Measurements from ENCODE around the gene KCNC1.

KCNC1 gene

DNA sequence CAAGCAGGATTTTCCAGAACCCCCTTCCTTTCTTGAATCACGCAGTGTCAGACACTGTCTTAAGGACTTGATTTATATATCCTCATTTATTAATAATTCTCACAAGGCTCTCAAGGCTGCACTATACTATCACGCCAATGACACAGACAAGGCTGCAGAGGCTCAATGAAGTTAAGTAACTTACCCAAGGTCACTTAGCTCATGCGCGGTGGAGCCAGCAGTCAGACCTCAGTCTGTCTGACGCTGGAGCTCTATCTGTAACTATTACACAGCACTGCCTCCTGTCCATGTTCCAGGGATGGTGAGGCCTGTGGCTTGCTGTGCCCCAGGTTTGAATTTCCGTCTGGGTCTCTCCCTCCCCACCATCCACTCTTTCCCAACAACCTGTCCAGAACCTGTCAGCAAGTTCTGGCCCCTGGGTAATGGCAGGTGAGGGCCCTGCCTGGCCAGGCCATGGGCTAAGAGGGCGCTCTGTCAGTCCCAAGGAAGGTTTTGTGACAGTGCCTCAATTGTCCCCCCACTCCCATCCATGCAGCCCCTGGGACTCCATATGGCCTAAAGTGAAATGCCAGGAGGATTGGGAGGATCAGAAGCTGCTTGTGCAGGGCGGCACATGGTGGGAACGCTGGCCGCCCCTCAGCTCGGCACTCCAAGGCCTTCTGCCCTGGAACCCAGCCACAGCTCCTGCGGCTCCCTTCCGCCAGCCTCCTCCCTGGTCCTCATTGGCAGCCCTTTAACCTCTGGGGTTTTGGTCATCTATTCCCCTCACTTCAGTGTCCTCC lies 8.6 kb downstream of the KCNC1 start:
- no peak overlapping the region for H3K27ac ChIP-seq
- H3K9me3 ChIP-seq (ENCODE audit: control insufficient read depth, low read length): no peaks in the 10 kb centered on the region
- no peaks in the 10 kb centered on the region for H3K4me1 ChIP-seq
- TF ChIP-seq, protein P1, sequence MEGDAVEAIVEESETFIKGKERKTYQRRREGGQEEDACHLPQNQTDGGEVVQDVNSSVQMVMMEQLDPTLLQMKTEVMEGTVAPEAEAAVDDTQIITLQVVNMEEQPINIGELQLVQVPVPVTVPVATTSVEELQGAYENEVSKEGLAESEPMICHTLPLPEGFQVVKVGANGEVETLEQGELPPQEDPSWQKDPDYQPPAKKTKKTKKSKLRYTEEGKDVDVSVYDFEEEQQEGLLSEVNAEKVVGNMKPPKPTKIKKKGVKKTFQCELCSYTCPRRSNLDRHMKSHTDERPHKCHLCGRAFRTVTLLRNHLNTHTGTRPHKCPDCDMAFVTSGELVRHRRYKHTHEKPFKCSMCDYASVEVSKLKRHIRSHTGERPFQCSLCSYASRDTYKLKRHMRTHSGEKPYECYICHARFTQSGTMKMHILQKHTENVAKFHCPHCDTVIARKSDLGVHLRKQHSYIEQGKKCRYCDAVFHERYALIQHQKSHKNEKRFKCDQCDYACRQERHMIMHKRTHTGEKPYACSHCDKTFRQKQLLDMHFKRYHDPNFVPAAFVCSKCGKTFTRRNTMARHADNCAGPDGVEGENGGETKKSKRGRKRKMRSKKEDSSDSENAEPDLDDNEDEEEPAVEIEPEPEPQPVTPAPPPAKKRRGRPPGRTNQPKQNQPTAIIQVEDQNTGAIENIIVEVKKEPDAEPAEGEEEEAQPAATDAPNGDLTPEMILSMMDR (IDR thresholded peaks at IDR 0.05): no peak
- H2AFZ ChIP-seq: no peak overlapping the region
- H3K79me2 ChIP-seq: no peaks in the 10 kb centered on the region
- H3K9ac ChIP-seq: no peak overlapping the region
- no peak overlapping the region for H3K4me3 ChIP-seq (ENCODE audit: low read depth, low read length)
- H3K4me2 ChIP-seq (ENCODE audit: low read length): no peak overlapping the region
- H3K36me3 ChIP-seq (ENCODE audit: control insufficient read depth, insufficient read depth, low read length): no peaks in the 10 kb centered on the region
- H3K27me3 ChIP-seq (ENCODE audit: control insufficient read depth, insufficient read depth, low read length): no peaks in the 10 kb centered on the region

DNA sequence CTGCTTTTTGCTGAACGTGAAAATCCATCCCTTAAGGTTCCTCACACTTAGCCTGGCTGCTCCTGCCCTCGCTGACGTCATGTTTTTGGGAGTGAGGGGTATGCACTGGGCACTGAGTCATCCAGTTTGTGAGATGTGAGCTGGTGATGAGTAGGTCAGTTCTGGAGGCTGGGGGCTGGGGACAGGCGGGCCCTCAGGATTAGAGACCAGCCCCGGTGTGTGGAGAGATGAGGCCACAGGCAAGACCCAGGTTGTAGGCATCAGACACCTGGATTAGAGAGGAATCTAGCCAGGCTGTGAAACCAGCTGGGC lies 9.2 kb downstream of the KCNC1 start:
- Histone ChIP-seq H3K79me2 (no peaks in the 10 kb centered on the region), H3K9me3 (ENCODE audit: control insufficient read depth, low read length) (no peaks in the 10 kb centered on the region), H3K36me3 (ENCODE audit: control insufficient read depth, insufficient read depth, low read length) (no peaks in the 10 kb centered on the region), H3K27ac (no peak overlapping the region), H3K9ac (no peak overlapping the region), H3K27me3 (ENCODE audit: control insufficient read depth, insufficient read depth, low read length) (no peaks in the 10 kb centered on the region), H2AFZ (no peak overlapping the region), H3K4me3 (ENCODE audit: low read depth, low read length) (no peak overlapping the region), H3K4me2 (ENCODE audit: low read length) (no peak overlapping the region), H3K4me1 (no peaks in the 10 kb centered on the region)
- TF ChIP-seq, protein P1 (IDR thresholded peaks at IDR 0.05): no peak

DNA sequence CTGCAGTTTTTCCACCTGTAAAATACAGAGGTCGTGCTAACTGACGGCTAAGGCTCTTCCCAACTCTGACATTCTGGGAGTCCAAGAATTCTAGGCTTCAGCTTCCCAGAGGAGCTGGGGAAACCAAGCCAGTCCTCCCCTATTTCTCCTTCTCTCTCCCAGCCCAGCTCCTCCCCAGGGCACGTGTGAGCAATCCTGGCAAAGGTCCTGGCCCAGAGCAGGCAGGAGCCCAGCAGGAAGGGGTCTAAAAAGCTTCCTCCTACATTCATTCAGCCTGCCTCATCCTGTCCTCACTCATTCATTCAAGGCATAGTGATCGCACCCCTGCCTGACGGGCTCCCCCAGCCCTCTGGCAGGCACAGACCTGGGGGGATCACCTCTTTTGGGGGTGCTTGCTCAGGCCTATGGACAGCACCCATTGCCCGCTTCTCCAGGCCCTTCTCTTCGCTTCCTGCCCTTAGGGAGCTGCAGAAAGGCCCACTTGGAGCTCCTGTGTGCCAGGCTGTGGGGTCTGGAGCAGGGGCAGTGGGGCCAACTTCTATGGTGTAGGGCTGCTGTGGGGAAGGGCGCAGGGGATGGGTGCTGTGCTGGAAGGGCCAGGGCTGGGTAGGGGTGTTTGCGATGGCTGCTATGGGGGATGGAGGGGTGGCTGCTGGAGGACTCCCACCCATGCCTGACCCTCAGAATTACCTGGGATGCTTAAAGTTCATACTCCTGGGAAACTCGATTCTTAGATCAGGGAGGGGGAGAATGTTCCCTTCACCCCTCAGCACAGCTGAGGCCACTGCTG lies 9.8 kb downstream of the KCNC1 start:
- Histone ChIP-seq H3K27me3 (ENCODE audit: control insufficient read depth, insufficient read depth, low read length) (no peaks in the 10 kb centered on the region), H2AFZ (no peak overlapping the region), H3K4me2 (ENCODE audit: low read length) (no peak overlapping the region), H3K4me1 (no peaks in the 10 kb centered on the region), H3K79me2 (no peaks in the 10 kb centered on the region), H3K9me3 (ENCODE audit: control insufficient read depth, low read length) (no peaks in the 10 kb centered on the region), H3K9ac (no peak overlapping the region), H3K36me3 (ENCODE audit: control insufficient read depth, insufficient read depth, low read length) (no peaks in the 10 kb centered on the region), H3K4me3 (ENCODE audit: low read depth, low read length) (no peak overlapping the region), H3K27ac (no peak overlapping the region)
- TF ChIP-seq, protein P1 (IDR thresholded peaks at IDR 0.05): no peak

DNA sequence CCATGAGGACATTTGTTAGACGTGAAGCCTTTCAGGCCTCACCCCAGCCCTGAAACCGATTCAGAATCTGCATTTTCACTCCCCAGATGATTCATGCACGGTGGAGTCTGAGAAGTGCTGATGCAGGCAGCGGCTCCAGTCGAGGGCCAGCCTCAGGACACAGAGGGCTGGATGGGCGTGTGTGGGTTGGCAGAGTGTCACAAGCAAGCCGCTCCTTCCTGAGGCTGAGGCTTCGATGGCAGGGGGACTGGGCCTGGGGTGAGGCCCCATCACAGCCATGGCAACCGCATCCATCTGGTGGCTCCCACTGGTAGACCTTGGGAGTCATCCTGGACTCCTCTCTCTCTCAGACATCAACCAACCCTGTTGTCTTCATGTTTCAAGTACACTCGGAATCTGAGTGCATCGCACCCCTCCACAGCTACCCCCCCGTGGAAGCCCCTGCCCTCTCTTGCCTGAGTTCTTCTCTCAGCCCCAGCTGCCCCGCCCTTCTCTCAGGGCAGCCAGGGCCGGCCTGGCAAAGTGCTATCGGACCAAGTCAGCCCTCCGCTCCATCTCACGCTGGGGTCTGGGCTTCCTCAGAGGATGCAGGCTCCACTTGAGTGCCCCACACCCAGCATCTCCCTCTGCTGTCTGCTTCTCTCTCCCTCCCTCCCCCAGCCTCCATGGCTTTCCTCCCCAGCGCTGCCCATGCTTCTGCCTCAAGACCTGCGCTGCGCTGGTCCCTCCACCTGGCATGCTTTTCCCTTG lies 10.6 kb downstream of the KCNC1 start:
- Histone ChIP-seq H3K9me3 (ENCODE audit: control insufficient read depth, low read length) (no peaks in the 10 kb centered on the region), H3K79me2 (no peaks in the 10 kb centered on the region), H3K9ac (no peak overlapping the region), H3K4me3 (ENCODE audit: low read depth, low read length) (no peak overlapping the region), H2AFZ (no peak overlapping the region), H3K4me2 (ENCODE audit: low read length) (no peak overlapping the region), H3K27me3 (ENCODE audit: control insufficient read depth, insufficient read depth, low read length) (no peaks in the 10 kb centered on the region), H3K36me3 (ENCODE audit: control insufficient read depth, insufficient read depth, low read length) (no peaks in the 10 kb centered on the region), H3K27ac (no peak overlapping the region), H3K4me1 (no peaks in the 10 kb centered on the region)
- TF ChIP-seq, protein P1 (IDR thresholded peaks at IDR 0.05): no peak
